Coronary artery (tissue), 2 donors: Measurements from ENCODE around the gene DOCK1.

Experiments used
- DNase-seq: peaks from one replicate; pipeline ENCODE4 v3.0.0-alpha.2; 2017; ENCODE audit warnings: low spot score
- H3K27ac ChIP-seq, 2 donors: fragments of 200-600 bp; sonication (generic); one replicate each; pipeline ENCODE4 v1.5.1; 2016 to 2019
- H3K4me3 ChIP-seq: fragments of 200-600 bp; sonication (generic); 2 replicates; pipeline ENCODE4 v1.5.1; 2016; ENCODE audit warnings: mild to moderate bottlenecking, moderate library complexity
- TF ChIP-seq, protein P1 (sequence below): fragments of 200-600 bp; sonication (generic); IDR thresholded peaks from one replicate; pipeline ENCODE4 v1.5.1; 2019; ENCODE audit warnings: antibody characterized with exemption

DOCK1 gene

DNA sequence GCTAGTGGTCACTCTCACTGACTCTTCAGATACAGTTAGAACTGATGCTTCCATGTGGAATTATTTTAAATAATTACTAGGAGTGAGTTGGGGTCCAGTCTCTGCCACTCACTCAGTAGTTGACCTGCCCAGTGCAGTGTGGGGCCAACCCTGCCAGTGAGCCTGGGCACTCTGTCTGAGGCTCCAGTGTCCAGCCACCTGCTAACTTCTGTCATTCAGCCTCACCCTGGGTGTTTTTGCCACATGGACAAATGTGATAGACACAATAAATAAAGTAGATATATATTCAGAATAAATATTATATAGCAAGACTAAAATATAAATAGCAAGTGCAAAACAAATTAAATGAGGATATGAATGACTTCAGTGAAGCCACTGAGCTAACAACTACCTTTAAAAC lies 284.0 kb downstream of the DOCK1 start:
- TF ChIP-seq, protein P1, sequence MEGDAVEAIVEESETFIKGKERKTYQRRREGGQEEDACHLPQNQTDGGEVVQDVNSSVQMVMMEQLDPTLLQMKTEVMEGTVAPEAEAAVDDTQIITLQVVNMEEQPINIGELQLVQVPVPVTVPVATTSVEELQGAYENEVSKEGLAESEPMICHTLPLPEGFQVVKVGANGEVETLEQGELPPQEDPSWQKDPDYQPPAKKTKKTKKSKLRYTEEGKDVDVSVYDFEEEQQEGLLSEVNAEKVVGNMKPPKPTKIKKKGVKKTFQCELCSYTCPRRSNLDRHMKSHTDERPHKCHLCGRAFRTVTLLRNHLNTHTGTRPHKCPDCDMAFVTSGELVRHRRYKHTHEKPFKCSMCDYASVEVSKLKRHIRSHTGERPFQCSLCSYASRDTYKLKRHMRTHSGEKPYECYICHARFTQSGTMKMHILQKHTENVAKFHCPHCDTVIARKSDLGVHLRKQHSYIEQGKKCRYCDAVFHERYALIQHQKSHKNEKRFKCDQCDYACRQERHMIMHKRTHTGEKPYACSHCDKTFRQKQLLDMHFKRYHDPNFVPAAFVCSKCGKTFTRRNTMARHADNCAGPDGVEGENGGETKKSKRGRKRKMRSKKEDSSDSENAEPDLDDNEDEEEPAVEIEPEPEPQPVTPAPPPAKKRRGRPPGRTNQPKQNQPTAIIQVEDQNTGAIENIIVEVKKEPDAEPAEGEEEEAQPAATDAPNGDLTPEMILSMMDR, result no peak
- no peak overlapping the region for H3K27ac ChIP-seq
- H3K4me3 ChIP-seq, result no peak overlapping the region
- DNase-seq, result no peak

DNA sequence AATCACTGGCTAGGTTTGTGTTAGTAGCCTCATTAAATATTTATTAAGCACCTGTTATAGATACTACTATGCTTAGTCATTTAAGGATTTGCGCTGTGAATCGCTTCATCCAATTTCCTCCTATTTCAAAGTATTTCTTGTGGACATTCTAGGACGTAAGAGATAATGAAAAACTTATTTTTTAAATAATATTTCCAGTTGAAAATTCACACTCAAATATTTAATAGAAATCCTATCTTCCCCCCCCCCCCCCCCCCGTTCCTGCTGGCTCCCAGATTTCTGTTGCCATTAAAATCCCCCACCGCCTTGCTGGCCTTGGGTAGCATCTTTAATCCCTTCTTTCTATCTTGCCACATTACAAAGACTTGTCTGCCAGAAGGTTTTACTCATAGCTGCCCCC lies 285.2 kb downstream of the DOCK1 start:
- DNase-seq, result no peak
- Histone ChIP-seq H3K4me3 (no peak overlapping the region), H3K27ac (no peak overlapping the region)
- TF ChIP-seq, protein P1, result no peak

DNA sequence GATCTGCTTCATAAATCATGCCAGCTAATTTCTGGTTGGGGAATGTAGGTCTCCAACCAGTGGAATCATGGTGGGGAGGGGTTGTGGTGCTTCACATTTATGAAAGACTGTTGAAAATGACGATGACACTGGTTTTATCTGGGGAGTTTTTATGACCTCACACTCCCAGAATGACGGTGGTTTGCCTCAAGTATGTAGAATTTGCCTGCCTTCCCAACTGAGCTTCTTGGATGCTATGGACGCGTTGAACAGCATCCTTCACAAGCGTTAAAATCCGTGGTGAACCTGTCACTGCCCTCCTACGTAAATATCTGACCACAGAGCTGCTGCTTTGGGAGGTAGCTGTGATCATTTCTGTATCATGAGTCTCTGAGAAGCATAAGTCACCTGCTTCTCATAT lies 287.9 kb downstream of the DOCK1 start:
- no peak for DNase-seq
- H3K4me3 ChIP-seq, result no peak overlapping the region
- no peak overlapping the region for H3K27ac ChIP-seq
- TF ChIP-seq, protein P1, result no peak

DNA sequence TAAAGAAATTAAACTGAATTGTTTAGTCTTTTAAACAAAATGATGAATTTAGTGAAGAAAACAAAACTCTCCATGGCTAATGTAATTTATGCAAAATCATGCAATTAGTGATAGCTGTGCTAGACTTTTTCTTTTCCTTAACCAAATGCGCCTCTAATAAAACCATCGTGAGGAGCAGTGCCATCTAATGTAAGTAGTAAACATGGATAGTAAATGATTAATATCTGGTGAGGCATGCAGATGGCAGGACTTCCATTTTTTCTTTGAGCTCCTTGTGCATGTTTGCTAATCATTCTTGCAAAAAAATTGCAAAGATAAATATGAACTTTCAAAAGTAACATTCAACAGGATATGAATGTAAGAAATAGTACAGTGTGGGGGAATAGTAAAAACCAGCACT lies 288.9 kb downstream of the DOCK1 start:
- DNase-seq, result no peak
- TF ChIP-seq, protein P1, result no peak
- Histone ChIP-seq H3K27ac (no peak overlapping the region), H3K4me3 (no peak overlapping the region)

DNA sequence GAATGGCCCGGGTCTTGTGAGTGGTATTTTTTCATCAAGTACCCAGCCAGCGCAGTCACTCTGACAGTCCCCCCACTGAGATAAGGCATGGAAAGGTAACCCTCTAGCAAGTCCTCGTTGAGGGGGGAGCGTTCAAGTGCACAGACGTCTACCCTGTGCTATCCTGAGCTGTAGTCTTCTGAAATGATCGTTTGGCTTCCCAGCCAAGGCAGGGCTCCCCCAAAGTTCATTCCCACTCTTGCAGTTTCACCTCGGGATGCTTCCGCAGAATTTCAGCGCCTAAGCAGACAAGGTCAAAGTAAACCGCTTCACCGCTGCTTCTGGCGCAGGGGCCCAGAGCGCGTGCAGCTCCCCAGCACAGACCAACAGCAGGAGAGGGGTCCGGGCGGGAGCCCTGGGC lies 289.4 kb downstream of the DOCK1 start:
- DNase-seq, result no peak
- Histone ChIP-seq H3K27ac (no peak overlapping the region), H3K4me3 (peak overlapping the region; percentile 72)
- TF ChIP-seq, protein P1, result no peak

DNA sequence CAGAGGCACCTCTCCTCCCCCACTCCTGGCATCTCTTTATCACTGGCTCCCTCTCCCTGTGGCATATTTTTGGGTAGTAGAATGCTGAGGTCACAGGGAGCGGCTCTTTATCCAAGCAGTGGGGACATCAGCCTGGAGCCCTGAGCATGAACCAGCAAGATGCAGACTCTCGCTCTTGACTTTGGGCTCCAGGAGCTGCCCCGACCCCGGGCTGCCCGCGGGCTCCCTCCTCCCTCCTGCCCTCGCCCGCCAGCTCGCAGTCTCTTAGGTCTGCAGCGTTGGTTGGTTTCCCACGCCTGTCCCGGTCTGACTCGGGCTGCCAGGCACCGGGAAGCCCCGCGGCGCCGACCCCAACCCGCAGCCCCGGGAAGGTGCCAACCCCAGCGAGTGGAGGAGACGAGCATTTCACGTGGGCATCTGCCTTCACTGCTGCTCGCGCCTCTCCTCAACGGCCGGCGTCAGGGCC lies 289.8 kb downstream of the DOCK1 start:
- TF ChIP-seq, protein P1, result no peak
- Histone ChIP-seq H3K27ac (no peak overlapping the region), H3K4me3 (peak overlapping the region; percentile 72)
- DNase-seq, result no peak

DNA sequence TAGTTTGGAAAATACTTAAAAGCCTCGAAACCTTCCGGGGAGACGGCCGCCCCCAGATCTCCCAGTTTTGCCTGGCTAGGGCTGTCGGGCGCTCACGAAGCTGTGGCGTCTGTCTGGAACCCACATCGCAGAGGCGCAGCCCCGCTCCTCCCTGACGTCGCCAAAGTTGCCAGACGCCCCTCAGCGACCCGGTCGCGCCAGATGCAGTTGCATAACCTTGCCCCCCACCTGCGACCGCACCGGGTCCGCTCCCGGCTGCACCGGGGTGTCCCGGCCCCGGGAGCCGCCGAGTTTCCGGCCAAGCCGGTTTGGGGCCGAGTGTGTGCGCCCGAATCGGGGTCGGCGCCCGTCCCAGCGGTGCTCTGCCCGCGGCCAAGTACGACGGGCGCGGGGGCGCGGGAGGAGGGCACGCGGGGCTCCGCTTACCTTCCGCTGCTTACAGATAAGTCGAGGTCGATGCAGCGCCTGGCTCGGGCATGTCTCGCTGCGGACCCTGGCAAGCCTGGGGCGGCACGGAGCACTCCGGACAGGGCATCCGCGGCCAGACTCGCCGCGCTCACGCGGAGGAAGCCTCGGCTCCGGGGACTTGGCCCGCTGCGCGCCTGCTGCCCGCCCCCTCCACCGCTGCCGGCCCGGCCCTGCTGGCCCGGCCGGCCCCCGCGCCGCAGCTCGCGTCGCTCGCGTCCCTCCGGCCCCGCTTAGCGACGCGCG lies 290.5 kb downstream of the DOCK1 start:
- TF ChIP-seq, protein P1, result no peak
- Histone ChIP-seq H3K27ac (no peak overlapping the region), H3K4me3 (peak overlapping the region; percentile 72)
- no peak for DNase-seq
